Stimulated activated CD8-positive, alpha-beta memory T cell treated with anti-CD3 and anti-CD28 coated beads, Interleukin-12 subunit alpha, Interleukin-12 subunit beta, amount 100 ng/mL, for 1 hour (primary cell): ENCODE data around the gene DAB2.

Experiments used
- DNase-seq: peaks from one replicate; pipeline ENCODE4 v3.0.0-alpha.2; 2020; ENCODE audit warnings: low read depth

DAB2 gene

DNA sequence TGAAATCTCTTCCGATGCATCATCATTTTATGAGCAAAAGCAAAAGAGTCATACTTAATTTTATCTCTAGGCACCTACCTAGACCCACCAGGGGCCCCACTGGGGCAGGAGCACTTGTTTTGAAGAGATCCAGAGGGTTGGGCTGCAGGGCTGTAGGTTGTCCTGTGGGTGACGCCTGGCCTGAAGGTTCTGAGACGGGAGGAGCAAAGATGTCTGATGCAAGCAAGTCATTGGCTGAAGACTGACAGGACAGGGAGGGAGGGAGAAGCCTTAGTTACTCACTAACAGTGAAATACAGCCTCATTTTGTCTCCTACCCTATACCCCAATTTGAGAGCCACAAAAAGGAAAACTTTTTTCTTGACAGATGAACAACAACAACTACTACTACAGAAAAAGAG, 43.4 kb downstream of the DAB2 start:
- no peak for DNase-seq

DNA sequence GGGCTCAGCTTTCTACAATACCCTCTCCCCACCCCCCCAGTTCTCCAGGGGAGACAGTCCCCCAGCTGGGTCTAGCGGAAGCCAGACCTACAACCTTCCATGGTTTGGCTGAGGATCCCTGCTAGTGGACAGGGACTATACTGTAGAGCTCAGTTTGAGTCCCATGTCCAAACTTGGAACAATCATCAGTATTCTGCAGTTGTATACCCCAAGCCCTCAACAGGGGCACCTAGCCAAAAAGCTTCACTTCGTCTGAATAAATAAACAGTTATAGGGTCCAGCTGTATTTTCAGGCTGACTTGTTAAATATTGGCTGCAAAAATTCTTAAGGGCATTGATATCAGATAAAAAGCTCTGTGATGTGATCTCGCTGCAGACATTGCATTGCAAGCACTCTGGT, 45.1 kb downstream of the DAB2 start:
- DNase-seq: no peak

DNA sequence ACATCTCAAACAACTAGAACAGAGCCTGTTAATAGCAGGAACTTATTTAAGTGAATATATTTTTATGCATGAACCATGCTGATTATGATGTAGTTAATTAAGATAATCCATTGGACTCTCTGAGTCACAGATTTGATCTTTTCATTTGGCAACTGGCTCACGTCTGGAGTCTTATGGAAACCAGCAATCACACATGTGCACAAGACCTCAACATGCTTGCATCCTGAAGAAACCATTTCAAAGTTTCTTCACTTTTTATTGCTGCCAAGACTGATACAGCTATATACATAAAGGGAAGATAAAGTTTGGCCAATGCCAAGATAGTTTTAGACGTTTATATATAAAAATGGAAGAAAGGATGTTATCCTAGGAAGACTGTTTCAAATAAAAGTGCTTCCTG, 47.2 kb downstream of the DAB2 start:
- no peak for DNase-seq

DNA sequence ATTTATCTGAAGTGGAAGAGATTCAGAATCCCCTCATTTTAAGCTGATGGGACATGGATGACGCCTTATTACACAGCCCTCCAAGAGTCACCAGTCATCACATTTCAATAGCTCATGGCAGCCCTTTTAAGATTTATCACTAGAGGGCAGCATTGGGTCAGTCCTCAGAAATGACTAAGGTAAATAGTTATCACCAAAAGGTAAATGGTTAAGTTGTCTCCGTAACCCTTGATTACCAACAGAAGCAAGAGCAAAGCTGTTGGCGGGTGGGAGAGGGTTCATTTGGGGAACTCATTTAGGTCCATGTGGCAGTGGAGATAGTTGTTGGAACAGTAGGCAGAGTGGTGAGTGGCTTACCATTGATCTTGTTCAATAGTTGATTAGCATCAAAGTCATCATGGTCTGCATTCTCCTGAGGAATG, 48.5 kb downstream of the DAB2 start:
- DNase-seq: no peak

DNA sequence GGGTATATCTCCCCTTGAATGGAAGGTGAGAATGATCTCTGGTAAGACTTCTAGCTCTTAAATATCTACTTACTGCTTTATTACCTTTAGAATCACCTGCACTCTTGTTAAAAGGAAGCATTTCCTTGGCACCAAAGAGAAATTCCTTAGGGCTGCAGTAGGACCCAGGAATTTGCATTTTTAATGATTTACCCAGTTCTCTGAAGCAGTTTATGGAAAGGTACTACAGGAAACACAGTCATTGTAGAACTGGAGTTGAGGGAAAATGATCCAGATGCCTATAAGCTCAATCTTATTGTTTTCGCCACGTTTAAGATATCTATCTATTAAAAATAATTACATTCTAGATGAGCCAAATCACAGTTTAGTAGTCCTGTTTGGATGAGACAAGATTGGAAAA, 51.0 kb downstream of the DAB2 start:
- DNase-seq: no peak

DNA sequence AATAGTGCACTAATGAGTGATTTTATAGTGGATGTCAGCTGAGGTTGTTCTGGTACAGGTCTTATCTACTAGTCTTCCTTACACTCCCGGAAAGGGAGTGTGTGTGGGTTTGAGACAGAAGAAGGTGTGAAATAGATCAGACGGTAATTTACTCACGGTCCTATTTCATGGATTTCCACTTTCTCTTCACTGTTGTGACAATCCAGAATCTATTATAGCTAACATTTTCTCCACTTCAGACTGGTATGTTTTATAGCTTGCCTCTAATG, 53.5 kb downstream of the DAB2 start:
- no peak for DNase-seq

DNA sequence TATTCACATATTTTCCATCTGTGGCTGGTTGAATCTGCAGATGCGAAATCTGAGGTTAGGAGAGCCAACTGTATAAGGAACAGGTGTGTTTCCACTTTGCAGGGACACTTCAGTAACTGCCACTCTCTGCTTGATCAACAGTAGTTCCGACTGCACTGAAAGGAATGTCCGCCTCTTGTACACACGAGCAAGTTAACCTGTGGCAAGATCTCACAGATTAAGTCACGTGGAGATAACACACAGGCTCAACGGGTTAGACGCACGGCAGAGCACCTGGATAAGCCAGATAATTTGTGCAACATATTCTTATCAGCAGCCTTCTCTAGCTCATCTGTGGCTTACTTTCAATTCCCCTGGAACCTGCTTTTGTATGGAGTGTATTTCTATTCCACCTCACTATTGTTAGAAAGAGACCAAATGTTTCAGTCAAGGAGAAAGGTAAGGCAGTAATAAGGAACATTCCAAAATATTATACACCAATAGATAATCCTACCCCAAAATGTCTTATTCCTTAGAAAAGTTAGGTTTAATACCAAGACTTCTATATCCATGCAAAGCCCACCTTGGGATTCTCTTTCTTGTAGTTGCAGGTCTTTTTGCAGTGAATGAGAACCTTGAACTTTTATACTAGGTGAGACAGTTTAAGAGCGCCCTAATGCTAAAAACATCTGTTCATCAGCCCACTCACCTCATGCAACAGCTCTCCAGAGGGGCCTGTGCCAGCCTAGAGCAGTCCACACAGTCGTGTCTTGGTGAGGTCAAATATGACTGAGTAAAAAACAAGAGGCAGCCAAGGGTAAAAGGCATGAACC, 54.0 kb downstream of the DAB2 start:
- no peak for DNase-seq

DNA sequence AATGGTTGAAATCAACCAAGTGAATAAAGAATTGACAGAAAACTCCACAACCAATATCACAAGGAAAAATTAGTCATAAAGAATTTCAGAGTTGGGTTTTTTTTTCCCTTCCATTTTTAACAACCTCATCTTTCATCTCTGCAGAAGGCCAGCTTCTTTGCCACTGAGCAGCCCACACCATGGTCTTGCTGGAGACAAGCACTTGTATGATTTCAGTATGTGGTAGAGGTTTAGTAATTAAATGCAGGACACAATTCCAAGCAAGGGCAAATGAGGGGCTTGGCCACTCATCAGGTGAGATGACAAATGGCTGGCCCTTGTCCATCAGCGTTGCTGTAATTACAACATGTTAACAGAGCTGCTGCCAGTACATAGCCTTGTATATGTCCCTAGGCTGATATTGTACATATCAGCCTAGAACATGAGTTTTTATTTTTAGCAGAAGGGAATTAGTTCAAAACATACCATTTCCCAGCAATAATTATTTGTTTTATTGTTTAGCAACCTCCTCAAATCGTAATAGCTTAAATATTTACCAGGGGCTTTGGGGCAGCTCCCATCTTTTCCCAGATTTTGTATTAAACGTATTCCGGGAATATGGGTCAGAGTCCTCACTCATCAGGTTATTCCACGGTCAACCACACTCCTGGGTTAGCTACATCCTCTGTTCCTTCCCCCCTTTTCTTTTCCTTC, 55.5 kb downstream of the DAB2 start:
- no peak for DNase-seq

DNA sequence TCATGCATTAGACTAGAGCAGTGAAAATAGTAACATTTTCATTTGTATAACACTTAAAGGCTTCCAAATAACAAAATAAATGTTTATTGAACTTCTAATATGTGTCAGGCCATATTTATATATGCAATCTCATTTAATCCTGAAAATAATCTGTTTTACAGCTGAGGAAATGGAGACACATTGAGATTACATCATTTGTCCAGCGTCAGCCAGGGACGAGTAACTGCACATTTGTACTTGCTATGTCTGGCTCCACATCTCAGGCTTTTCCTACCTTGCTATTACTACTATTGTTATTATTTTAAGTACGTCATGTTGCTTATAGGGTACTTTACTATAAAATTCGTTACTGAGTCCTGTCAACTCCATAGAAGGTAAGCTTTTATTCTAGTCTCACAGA, 56.7 kb downstream of the DAB2 start:
- DNase-seq: no peak

DNA sequence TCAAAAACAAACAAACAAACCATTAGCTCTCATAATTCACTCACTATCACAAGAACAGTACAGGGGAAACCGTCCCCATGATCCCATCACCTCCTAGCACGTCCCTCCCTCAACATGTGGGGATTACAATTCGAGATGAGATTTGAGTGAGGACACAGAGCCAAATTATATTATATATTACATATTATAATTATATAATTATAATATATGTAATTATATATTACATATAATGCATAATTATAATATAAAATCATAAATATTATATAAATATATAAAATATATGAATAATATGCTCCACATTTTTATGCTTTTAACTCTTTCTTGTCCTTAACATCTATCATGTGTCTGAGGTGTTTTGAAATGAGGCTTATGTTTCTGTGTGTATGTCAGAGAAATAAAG, 57.1 kb downstream of the DAB2 start:
- DNase-seq: no peak

DNA sequence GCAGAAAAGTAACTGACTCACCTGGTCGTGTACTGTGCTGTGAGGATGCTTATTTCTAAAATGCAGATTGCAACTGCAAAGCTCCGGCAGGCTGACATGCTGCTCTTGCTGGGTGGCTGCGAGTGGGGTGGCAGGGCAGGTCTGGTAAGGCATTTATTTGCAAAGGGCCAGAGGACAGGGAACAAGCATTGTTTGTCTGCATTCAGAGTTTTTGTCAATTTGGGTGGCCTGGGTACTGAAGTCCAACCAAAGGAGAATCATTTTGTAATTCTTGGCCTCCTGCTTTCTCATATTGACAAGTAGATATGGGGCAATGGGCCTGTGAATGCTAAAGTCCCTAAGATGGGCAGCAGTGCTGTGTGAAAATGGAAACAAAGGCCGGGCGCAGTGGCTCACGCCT, 60.4 kb downstream of the DAB2 start, which contains the start of gene C9:
TSS of gene C9 (minus strand) at position 129 of the 400 bp plus-strand sequence. CDS start at position 98, 31 bp downstream.
- DNase-seq: no peak

DNA sequence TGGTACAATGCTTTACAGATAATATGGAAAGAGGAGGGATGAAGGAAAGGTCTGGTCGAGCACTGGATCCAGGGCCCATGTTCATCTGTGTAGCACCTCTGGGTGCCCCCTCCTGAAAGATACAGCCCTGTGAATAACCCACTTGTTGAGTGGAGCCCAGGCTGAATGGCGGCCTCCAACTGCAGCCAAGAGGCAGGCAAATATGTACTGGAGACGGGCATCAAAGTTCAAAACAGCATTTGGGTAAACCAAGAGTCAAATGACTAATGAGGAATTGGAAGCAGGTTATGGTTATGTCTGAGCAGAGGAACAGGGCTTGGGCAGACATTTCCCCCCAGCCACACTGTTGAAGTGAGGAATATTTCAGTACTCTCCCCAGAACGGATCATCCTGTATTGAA, 61.6 kb downstream of the DAB2 start:
- DNase-seq: no peak

DNA sequence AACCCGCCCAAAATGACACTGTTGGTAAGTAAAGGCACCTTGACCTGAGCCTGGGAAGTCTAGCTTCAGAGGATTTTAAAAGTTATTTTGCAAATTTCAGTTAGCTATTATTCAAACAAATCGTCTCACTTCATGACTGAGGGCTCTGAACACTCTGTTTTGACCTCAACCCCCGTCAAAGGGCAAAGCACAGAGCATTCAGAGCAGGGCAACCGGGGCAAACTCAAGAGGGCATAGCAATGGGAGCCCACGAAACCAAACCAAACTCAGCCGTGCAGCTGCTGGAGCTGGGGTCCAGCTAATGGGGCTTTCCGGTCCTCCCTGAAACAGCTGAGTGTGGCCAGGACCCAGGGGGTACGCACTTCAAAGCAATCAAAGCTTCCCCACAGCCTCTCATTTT, 62.1 kb downstream of the DAB2 start:
- no peak for DNase-seq

DNA sequence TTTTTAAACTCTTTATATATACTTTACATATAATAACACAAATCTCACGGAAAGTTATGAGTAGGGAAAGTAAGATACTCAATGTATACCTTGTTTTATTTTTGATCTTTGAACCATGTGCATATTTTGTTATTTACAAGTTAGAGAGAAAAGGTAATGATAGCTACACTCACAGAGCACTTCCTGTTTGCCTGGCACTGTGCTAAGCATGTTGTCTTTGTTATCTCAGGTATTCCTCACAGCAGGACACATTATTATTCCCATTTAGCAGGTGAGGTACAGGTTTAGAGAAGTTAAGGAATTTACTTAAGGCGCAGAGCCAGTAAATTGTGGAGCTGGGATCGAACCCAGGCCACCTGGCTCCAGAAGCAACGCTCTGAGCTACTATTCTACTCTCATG, 63.5 kb downstream of the DAB2 start:
- no peak for DNase-seq

DNA sequence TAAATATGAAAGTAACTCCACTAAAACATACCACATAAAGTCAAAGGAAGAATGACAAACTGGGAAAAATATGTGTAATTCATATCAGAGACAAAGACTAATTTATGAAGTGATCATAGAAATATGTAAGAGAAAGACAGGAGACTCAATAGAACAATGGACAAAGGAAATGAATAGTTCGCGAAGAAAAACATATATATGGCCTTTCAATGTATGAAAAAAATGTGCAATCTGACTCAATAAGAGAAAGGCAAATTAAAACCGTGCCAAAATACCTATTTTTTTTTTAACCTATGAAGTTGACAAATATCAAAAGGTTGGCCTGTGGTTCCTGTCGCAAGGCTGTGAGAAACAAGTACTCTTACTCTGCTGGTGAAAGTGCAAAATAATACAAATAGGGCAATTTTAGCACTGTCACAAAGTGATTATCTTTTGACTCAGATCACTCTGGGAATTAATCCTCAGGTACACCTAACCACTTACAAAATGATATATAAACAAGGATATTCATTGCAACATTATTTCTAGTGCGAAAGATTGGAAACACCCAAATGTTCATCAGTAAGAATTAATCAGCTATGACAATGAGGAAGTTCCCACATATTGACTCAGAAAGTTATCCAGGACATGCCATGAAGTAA, 64.2 kb downstream of the DAB2 start:
- DNase-seq: no peak

DNA sequence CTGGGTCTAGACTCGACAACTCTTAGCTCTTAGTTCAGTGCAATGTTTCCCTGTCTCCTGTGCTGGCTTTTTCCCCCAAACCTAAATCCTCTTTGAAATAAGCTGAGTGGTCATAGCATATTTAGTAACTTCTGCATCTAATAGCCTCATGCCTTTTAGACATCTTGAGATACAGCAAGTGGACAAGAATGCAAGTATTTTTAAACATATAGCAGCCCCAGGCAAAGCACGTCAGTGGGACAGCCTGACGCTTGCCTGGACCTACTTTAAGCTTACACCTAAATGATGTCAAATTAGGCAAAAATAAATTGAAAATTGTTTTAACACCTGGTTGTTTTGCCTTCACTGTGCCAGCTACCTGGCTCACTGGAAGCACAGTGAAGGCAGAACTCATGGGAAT, 68.5 kb downstream of the DAB2 start:
- DNase-seq: no peak

DNA sequence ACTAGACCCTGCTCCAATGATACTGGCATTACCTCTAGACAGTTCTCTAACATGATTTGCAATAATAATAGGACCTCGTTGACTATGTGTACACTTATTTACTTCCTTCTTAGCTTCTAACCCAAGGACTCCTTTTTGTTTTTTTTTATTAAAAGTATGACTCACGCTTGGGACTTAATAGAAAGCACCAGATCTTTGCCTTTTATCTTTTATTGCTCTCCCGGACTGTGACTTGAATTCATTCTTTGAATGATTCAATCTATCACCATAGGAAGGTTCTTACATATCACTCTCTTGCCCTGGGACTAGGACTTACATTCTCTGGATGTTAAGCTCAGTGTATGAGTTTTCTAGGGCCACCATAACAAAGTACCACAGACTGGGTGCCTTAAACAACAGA, 69.5 kb downstream of the DAB2 start:
- DNase-seq: no peak

DNA sequence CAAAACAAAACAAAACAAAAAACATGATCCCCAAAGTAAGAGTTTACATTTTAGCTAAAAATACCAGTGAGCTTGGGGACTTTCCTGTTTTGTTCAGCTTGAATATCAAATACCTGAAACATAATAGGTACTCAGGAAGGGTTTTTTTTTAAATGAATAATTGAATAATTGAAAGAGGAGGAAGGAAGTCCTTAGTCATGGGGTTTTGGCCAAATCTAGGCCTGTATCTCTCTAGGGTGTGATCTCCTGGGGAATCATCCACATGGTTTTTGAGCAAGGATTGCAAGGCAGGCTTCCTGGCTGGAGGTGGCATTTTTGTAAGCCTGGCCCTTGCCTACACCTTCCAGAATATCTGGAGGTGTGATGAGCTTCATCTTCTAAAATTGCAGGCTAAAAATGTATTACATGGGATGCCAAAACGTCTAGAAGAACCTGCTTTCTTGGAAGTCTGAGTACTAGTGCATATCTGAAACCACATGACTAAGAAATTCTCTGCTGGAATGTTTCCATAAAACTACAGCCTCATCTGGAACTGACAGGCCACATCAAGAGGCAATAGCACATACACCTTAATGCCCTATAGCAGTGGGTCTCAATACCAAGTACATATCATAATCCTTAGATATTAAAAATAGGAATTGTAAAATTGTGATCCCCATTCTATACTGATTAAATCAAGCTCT, 70.9 kb downstream of the DAB2 start:
- DNase-seq: no peak

DNA sequence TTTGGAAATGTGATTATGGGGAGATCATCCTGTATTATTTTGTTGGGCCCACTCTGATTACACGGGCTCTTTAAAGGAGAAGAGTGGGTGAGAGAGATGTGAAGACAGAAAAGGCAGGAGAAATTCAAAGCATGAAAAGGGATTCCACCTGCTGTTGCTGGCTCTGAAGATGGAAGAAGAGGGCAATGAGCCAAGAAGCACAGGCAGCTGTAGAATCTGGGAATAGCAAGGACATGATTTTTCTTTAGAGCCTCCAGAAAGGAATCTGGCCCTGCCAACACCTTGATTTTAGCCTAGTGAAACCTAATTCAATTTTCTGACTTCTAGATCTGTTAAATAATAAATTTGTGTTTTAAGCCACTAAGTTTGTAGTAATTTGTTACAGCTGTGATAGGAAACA, 71.8 kb downstream of the DAB2 start:
- DNase-seq: no peak

DNA sequence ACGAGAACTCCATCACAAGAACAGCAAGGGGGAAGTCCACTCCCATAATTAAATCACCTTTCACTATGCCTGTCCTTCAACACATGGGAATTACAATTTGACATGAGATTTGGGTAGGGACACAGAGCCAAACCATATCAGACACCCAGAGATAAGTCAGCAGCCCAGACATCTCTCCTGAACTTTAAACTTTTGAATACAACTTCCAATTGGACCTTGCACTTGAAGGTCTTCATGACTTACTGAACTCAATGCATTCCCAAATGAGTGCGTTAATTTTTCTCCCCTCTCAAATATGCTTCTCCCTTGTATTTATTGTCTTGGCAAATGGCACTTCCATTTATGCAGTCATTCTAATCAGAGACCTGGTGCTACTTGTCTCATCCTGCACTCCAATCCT, 72.6 kb downstream of the DAB2 start:
- DNase-seq: no peak

DNA sequence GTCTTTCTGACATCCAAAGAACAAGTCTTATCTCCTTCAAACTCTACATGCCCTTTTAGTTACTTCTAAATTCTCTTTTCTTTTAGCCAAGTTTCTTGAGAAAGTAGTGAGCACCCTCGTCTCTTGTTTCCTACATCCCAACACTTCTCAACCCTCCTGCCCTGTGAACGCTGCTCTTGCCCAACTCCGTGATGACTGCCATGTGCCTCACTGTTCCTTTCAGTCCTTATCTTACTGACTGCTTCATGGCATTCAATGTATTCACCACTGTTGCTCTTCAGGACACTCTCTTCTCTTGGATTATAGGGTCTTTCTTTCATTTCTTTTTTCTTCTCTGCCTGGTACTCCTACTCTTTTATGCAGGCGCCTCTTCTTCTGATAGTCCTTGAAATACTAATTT, 75.3 kb downstream of the DAB2 start:
- no peak for DNase-seq

DNA sequence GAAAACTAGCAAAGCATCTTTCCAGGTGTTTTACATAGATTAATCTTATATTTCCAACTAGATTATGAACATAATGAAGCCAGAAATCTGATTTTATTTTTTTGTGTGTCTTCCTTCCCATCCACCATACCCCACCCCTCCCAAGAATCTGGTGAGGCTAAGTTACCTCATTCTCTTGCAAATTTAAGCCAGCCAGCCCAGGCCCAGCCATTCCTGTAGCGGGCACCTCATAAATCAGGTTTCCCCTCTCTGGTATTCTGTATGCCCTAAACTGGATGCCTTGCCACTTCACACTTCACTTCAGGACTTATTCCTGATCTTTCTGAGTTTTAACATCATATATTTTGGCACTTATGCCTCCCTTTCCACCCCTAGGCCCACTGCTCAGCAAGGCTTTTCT, 82.3 kb downstream of the DAB2 start:
- DNase-seq: no peak

DNA sequence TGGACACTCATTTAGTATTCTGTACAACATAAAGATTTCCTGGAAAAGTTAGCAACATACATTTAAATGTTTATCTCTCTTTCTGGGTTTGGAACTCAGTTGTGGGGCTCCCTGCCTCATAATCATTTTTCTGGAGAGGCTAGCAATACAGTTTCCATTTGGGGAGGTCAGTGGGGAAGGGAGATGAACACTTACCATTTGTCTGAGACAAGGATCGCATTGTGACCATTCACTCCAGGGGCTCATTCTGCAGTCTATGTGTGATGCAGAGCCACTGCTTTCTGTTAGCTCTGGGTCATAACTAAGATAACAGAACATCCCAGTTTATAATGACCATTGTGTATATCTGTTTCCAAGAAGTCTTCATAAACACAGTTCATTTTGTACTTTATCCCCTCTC, 82.9 kb downstream of the DAB2 start:
- no peak for DNase-seq
